Right lobe of liver (tissue), 4 donors: ENCODE results near the gene CNTNAP4.

Experiments used
- POLR2A ChIP-seq: fragments of 450-650 bp; IDR thresholded peaks from one replicate; pipeline ENCODE4 v1.6.1; 2017; ENCODE audit warnings: antibody characterized with exemption, mild to moderate bottlenecking
- TF ChIP-seq, protein P1 (sequence below), 4 donors: fragments of 200-600 bp in 3 of 4; fragments of 450-650 bp in 1 of 4; IDR thresholded peaks; one replicate each; pipeline versions ENCODE4 v1.5.1 to v1.8.0; 2016 to 2022; ENCODE audit warnings: antibody characterized with exemption in 4 of 4, mild to moderate bottlenecking in 2 of 4
- donor health status: DM: no; HTN: no; CAD: no.
- donor health status: DM: no; HTN: no; CAD: no.
- donor health status: DM: no; HTN: yes; CAD: no.

DNA sequence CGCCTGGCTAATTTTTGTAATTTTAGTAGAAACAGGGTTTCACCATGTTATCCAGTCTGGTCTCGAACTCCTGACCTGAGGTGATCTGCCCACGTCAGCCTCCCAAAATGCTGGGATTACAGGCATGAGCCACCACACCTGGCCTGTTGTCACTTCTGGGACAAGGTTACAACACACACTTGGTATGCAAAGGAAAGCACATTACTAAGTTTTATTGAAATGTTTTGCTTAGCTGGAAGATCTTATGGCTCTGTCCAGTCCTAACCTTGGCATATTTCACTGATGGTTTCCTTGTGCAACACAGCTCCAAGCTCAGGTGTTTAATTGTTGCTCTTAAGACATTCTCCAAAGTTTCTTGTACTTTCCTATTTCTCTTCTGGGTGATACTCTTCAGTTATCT is 94.2 kb downstream of the CNTNAP4 start:
- TF ChIP-seq, protein P1, sequence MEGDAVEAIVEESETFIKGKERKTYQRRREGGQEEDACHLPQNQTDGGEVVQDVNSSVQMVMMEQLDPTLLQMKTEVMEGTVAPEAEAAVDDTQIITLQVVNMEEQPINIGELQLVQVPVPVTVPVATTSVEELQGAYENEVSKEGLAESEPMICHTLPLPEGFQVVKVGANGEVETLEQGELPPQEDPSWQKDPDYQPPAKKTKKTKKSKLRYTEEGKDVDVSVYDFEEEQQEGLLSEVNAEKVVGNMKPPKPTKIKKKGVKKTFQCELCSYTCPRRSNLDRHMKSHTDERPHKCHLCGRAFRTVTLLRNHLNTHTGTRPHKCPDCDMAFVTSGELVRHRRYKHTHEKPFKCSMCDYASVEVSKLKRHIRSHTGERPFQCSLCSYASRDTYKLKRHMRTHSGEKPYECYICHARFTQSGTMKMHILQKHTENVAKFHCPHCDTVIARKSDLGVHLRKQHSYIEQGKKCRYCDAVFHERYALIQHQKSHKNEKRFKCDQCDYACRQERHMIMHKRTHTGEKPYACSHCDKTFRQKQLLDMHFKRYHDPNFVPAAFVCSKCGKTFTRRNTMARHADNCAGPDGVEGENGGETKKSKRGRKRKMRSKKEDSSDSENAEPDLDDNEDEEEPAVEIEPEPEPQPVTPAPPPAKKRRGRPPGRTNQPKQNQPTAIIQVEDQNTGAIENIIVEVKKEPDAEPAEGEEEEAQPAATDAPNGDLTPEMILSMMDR (IDR thresholded peaks at IDR 0.05), result no peak
- no peak for TF ChIP-seq POLR2A
